GM18858 (cell line): ENCODE measurements around the gene PHC1.
"Not testable (repeated sequence)": the region's sequence is repeated elsewhere in the genome, so short reads cannot be mapped to it uniquely, and the experiment has no call there.

Experiments used
- ATAC-seq: cut with Tn5 transposase; IDR thresholded peaks from one replicate; pipeline ENCODE4 v1.9.1; 2021; ENCODE audit not compliant: unreplicated experiment

Gene PHC1

GRCh38 chr12:8914033-8914715, at the start of gene PHC1:
Gene PHC1 (plus strand): TSS chr12:8914509. CDS start chr12:8917678, 3,169 bp downstream.
- ATAC-seq = peak; percentile 35

GRCh38 chr12:8866429-8866828, 47.9 kb upstream of the PHC1 start:
- ATAC-seq = no peak

GRCh38 chr12:8867009-8867408, 47.3 kb upstream of the PHC1 start:
- ATAC-seq = no peak

GRCh38 chr12:8867786-8868185, 46.5 kb upstream of the PHC1 start:
- ATAC-seq = no peak

- no peak for ATAC-seq
These were observed 43.7 kb upstream of the PHC1 start for GRCh38 chr12:8870586-8870985.

- ATAC-seq = no peak
These were observed 43.2 kb upstream of the PHC1 start for GRCh38 chr12:8871068-8871467.

GRCh38 chr12:8876887-8877286, 37.4 kb upstream of the PHC1 start:
- no peak for ATAC-seq

GRCh38 chr12:8886502-8887284, 27.6 kb upstream of the PHC1 start:
- ATAC-seq = no peak

- no peak for ATAC-seq
These were observed 27.0 kb upstream of the PHC1 start for GRCh38 chr12:8887285-8887715.

- ATAC-seq = no peak
These were observed 23.8 kb upstream of the PHC1 start for GRCh38 chr12:8890313-8891085.

GRCh38 chr12:8891976-8892375, 22.3 kb upstream of the PHC1 start:
- no peak for ATAC-seq

GRCh38 chr12:8894378-8894777, 19.9 kb upstream of the PHC1 start:
- no peak for ATAC-seq

- ATAC-seq = no peak
These were observed 19.3 kb upstream of the PHC1 start for GRCh38 chr12:8894986-8895385.

- no peak for ATAC-seq
These were observed 17.2 kb upstream of the PHC1 start for GRCh38 chr12:8897081-8897480.

GRCh38 chr12:8899830-8900229, 14.5 kb upstream of the PHC1 start:
- ATAC-seq = no peak

GRCh38 chr12:8902703-8903102, 11.6 kb upstream of the PHC1 start:
- not testable (repeated sequence) for ATAC-seq

GRCh38 chr12:8903646-8904045, 10.7 kb upstream of the PHC1 start:
- ATAC-seq = no peak

GRCh38 chr12:8904665-8905064, 9.6 kb upstream of the PHC1 start:
- no peak for ATAC-seq

GRCh38 chr12:8905546-8905945, 8.8 kb upstream of the PHC1 start:
- no peak for ATAC-seq

- ATAC-seq = no peak
These were observed 7.8 kb upstream of the PHC1 start for GRCh38 chr12:8906266-8907180.

- no peak for ATAC-seq
These were observed 6.8 kb upstream of the PHC1 start for GRCh38 chr12:8907513-8907912.
